AG09309 (cell line): ENCODE measurements around the gene COMT.
"Not testable (repeated sequence)": the region's sequence is repeated elsewhere in the genome, so short reads cannot be mapped to it uniquely, and the experiment has no call there.

Experiments
- DNase-seq: peaks from one replicate; pipeline ENCODE4 v3.0.0-alpha.2; 2010; ENCODE audit warnings: low read depth
- H3K4me3 ChIP-seq: 2 replicates; pipeline ENCODE4 v1.5.1; 2011; ENCODE audit warnings: mild to moderate bottlenecking, low read depth, low read length, moderate library complexity; ENCODE audit not compliant: control insufficient read depth
- TF ChIP-seq, protein P1 (sequence below): IDR thresholded peaks from 2 replicates; pipeline ENCODE4 v1.5.1; 2011; ENCODE audit warnings: mild to moderate bottlenecking, low read depth, low read length, inconsistent platforms; ENCODE audit not compliant: insufficient read depth, control insufficient read depth; ENCODE audit errors: missing control alignments

COMT gene

DNA sequence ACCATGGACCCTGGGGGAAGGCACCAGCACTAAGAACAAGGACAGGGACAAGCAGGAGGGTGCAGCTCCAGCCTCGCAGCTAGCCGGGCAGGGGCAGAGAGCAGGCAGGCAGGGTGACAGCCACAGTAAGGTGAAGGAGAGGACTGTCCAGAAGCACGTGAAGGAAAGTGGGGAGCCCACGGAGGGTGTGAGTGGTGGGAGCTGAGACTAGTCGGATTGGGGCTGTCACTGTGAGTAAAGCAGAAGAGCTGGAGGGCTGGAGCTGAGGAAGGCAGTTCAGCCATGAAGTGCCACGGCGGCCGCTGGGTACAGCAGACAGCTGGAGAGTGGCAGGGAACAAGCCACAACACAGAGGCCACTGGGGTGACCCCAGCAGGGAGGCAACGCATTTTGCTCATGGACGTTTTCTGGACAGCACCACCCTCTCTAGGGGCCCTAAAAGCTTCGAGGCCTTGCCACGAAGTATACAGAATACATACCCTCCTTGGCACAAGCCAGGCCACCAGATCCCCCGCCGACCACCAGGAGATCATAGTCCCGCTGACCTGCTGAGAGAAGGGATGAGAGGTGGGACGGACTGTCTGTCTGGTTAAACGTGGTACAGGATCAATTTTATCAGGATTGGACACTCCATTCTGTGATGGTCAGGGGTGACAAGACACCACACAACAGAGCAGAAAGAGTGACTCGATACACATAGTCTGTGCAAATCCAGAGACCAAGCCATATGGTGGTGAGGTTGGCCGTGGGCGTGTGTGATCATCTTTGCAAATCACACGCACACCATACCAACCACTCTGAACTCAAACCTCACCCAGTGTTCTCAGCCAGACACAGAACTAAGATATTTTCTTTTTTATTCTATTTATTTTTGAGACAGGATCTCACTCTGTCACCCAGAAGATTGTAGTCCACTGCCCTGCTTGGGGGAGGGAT lies 10.8 kb upstream of the COMT start:
- no peak for DNase-seq
- H3K4me3 ChIP-seq: no peak overlapping the region
- TF ChIP-seq, protein P1, sequence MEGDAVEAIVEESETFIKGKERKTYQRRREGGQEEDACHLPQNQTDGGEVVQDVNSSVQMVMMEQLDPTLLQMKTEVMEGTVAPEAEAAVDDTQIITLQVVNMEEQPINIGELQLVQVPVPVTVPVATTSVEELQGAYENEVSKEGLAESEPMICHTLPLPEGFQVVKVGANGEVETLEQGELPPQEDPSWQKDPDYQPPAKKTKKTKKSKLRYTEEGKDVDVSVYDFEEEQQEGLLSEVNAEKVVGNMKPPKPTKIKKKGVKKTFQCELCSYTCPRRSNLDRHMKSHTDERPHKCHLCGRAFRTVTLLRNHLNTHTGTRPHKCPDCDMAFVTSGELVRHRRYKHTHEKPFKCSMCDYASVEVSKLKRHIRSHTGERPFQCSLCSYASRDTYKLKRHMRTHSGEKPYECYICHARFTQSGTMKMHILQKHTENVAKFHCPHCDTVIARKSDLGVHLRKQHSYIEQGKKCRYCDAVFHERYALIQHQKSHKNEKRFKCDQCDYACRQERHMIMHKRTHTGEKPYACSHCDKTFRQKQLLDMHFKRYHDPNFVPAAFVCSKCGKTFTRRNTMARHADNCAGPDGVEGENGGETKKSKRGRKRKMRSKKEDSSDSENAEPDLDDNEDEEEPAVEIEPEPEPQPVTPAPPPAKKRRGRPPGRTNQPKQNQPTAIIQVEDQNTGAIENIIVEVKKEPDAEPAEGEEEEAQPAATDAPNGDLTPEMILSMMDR: no peak

DNA sequence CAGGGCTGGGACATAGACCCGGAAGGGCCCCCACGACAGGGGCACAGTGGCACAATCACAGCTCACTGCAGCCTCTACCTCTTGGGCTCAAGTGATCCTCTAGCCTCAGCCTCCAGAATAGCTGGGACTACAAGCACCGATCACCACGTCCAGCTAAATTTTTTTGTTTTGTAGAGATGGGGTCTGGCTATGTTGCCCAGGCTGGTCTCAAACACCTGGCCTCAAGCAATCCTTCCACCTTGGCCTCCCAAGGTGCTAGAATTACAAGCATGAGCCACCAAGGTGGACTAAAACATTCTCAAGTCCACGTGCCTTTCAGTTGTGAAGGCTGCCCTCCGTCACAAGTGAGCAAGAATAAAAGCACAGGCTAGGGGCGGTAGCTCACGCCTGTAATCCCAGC lies 10.1 kb upstream of the COMT start:
- no peak for DNase-seq
- no peak overlapping the region for H3K4me3 ChIP-seq
- TF ChIP-seq, protein P1: no peak

GRCh38 chr22:19932367-19933206 lies 9.0 kb upstream of the COMT start:
- TF ChIP-seq, protein P1: no peak
- DNase-seq: no peak
- no peak overlapping the region for H3K4me3 ChIP-seq

DNA sequence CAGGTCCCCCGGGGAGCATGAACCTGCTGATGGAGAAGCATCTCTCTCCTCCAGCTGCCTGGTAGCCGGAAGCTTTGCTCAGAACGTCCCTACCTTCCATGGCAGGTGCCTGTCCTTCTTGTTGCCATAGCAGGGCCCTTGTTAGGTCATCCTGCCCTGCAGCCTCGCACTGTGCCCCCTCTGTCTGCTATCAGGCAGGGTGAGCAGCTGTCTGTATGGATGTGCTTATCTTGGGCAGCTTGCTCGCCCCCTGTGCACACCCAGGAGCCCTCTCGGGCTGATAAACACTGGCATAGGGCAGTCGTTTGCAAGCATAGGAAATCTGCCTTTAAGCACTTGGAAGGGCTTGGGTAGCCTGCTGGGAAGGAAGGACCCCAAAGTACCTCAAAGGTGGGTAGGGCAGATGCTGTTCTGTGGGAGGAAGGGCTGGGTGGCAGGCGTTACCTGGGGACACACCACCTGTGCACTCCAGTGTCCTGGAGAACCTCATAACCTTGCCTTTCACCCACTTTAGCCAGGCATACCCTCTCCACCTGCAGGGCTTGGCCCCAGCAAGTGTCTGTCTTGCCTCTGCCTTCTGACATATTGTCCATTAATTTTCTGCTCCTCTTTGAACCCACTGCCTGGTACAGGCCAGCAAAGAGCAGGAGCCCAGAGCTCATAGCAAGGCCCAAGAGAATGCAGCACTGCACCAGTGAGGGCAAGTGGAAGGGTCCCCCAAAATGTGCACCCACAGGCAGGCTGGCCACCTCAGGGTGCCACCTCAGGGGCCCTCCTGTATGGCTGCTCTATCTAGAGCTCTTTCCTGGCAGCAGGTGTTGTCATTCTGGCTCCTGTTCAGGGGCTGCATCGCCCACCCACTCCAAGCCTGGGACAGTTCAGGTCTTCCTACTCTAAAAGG lies 8.0 kb upstream of the COMT start:
- TF ChIP-seq, protein P1: no peak
- DNase-seq: no peak
- H3K4me3 ChIP-seq: no peak overlapping the region

DNA sequence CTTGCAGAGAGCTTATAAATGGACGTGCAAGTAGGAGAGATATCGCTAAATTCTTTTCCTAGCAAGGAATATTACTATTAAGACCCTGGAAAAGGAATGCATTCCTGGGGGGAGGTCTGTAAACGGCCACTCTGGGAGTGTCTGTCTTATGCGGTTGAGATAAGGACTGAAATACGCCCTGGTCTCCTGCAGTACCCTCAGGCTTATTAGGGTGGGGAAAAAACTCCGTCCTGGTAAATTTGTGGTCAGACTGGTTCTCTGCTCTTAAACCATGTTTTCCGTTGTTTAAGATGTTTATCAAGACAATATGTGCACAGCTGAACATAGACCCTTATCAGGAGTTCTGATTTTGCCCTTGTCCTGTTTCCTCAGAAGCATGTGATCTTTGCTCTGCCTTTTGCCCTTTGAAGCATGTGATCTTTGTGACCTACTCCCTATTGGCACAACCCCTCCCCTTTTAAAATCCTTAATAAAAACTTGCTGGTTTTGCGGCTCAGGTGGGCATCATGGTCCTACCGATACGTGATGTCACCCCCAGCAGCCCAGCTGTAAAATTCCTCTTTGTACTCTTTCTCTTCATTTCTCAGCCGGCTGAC lies 6.4 kb upstream of the COMT start:
- not testable (repeated sequence) for DNase-seq

DNA sequence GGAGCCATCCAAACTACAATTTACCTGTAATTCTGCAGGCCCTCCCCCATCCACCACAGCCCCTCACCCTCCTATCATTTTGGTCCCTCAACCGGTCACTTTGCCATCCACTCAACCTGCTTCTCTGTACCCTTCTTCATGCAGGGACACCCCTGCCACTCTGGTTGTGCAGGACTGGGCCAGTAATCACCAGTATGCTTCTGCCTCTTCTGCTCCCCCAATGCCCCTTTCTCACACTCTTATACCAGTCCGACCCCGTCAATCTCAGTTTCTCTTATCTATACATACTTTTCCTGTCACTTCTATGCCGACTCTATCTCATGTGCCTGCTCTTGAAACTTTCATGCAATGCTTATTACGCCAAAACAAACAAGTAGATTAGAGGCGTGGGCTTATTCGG lies 5.1 kb upstream of the COMT start:
- no peak overlapping the region for H3K4me3 ChIP-seq
- TF ChIP-seq, protein P1: no peak
- no peak for DNase-seq

More for the DNA sequence above, 6.4 kb upstream of the COMT start:
- H3K4me3 ChIP-seq: not testable (repeated sequence)
